Thyroid gland (tissue), 4 donors: Measurements from ENCODE around the gene UBE4A.

Experiments used
- CTCF ChIP-seq, 6 experiments: fragments of 200-600 bp in 3 of 6; fragments of 450-650 bp in 3 of 6; sonication (generic) in 3 of 6; IDR thresholded peaks; one replicate each; pipeline ENCODE4 v1.5.1; 2016 to 2019; ENCODE audit warnings: antibody characterized with exemption in 6 of 6, mild to moderate bottlenecking in 2 of 6, inconsistent platforms in 1 of 6, moderate library complexity in 1 of 6
- POLR2A ChIP-seq, 2 donors: fragments of 450-650 bp; IDR thresholded peaks; one replicate each; pipeline ENCODE4 v1.6.1; 2017; ENCODE audit warnings: antibody characterized with exemption in 2 of 2, mild to moderate bottlenecking in 2 of 2, moderate library complexity in 1 of 2

- TF ChIP-seq CTCF (IDR thresholded peaks at IDR 0.05) (no peak), POLR2A (IDR thresholded peaks at IDR 0.05) (no peak)
Measured at GRCh38 chr11:118373263-118373662, 13.9 kb downstream of the UBE4A start.
